D341Med (cell line): Measurements from ENCODE around the gene FANCF.
A peak's percentile ranks its signal among the peaks of the same experiment; 100 is the strongest.

Source experiments
- DNase-seq: peaks from one replicate; pipeline ENCODE4 v3.0.0; 2012; ENCODE audit warnings: low spot score

FANCF gene

DNA sequence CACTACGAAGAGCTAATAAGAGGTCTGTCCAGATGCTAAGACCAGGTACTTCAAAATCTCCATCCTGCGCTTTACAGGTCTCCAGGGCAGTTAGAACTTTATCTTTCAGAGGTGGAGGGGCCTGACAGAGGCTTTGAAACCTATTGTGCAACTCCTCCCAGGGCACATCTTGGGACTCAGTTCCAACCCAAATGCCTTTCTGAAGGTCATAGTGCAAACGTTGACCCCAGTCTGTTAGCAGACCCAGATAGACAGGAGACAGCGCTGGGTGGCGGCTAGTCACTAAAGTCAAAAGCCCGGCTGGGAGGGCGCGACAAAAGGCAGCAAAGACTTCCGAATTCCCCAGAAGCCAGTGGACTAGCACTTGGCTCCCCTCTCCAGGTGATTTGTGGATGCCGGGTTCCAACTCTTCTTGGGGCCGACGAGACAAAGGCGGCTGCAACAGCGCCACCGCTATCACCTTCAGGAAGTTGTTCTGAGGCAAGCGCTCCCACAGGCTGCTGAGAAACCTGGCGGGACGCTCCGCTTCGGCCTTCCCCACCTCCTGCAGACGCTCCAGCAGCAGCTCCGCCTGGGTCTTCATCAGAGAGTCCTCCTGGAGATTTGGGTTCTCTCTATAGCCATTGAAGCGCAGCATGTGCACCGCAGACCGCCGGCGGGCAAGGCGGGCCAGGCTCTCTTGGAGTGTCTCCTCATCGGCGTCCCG, 728 bp downstream of the FANCF start:
- peak; percentile 71 for DNase-seq

DNA sequence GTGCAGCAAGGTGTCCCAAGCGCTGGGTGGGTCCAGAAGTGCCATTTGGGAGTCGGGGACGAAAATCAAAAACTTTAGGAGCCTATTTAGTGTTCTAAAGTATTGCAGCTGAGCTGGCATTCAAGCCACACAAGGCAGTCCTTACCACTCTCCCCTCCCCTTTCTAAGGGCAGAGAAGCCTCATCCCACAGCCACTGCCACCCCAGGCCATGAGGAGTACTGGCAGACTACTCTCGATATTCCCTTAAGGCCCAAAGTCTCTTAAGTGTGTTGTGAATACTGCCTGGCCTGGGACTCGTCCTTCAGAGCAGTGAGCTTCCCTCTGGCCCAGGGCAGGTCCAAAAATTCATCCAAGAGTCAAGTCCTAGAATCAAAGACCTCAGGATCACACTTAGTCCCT, 7.8 kb downstream of the FANCF start:
- DNase-seq: no peak

DNA sequence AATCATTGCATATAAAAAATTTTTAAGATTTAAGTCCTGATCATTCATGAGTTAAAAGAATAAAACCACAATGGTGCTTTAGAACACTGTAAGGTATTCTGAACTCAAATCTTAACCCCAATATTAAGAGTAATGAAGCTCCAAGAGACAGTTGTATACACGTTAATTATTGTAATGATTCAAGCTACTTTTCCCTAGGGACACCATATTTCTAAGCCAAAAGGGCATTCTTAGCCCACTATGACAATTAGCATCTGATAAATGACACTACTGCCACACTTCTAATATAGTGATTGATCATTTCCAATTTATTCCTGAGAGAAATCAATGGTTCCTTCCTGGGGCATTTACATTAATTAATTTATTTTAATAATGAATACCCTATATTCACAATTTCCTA, 21.7 kb downstream of the FANCF start:
- no peak for DNase-seq

DNA sequence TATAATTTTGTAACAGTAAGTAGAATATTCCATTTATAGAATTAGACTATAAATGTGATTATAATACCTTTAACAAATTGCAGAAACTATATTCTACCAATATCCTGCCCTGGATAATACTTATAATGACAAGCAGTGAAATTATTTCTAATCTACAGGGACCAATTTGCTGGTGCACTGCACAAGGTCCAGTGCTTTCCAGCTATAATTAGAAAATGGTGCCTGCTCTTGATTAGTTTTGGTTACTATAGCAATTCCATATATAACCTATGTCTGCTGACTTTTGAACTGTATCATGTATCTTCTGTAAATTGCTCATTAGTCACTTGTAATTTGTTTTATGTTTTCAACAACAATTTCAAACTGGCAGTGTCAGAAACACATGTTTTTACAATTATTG, 23.1 kb downstream of the FANCF start:
- no peak for DNase-seq

DNA sequence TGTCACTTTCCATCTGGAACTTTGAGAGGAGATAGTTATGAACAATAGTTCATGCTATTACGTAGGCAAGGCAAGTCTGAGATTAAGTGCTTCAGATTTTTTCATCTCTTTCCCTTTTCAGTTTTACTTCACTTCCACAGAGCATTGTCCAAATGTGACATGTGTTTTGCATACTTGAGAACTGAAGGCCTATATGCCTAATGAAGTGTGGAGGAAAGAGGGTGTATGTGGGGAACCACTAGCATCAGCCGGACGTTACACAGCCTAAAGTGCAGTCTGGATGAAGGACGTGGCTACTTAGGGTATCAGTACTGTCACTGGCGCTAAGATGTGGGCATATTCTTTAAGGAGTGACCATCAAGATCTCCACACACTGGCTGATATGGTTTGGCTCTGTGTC, 26.2 kb downstream of the FANCF start:
- DNase-seq: no peak

DNA sequence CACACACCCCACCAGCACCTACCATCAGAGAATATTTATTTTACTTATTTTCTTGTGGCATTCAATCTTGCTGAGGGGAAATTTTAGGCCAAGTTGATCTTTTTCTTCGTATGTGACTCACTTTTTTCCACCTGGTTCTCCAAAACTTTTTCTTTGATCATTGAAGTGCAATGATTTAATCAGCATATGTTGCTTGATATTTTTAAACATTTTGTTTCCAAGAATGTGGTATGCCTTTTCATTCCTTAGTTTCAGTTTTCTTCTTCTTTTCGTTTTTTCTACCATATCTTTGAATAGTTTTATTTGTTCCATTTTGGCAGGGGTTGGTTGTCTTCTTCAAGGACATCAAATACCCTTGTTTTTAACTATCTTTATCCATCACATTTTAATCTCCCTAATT, 28.6 kb downstream of the FANCF start:
- DNase-seq: no peak

DNA sequence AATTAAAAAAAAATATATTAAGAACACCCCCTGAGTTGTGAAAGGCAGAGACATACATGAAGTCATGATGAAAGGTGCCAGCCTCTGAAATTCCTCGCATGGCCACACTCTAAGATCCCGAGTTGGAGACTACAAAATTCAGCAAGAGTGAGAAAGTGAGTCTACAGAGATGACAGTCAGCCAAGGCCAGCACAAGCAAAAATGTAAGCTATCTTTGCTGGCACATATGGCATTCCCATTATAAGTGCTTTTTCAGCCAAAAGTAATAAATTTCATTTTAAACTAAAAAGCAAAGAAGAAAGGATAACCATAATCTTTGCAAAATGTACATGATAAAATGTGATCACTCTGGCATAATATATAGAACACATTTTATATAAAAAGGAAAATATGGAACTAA, 40.6 kb downstream of the FANCF start:
- no peak for DNase-seq

DNA sequence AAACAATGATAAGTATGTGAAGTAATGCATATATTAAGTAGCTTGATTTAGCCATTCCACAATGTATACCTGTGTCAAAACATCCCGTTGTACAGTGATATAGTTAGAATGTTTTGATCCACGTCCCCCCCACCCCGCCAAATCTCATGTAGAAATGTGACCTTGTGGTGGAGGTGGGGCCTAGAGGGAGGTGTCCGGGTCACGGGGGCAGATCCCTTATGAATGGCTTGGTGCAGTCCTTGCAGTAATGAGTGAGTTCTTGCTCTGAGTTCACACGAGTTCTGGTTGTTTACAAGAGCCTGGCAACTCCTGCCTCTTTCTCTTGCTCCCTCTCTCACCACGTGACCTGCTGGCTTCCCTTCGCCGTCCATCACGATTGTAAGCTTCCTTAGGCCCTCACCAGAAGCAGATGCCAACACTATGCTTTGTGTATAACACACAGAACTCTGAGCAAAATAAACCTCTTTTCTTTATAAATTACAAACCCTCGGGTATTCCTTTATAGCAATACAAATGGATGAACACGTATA, 41.6 kb downstream of the FANCF start:
- no peak for DNase-seq

DNA sequence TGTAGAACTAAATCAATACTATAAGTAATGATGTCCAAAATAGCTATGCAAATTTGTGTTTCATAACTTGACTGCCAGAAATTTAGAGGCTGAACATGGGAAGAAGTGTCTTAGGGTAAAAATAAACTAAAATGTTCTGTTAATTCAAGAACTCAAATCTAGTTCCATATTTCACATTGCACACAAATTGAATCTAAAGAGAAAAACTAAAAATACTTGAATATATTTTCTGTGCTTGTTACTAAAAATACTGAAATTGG, 43.5 kb downstream of the FANCF start:
- no peak for DNase-seq

DNA sequence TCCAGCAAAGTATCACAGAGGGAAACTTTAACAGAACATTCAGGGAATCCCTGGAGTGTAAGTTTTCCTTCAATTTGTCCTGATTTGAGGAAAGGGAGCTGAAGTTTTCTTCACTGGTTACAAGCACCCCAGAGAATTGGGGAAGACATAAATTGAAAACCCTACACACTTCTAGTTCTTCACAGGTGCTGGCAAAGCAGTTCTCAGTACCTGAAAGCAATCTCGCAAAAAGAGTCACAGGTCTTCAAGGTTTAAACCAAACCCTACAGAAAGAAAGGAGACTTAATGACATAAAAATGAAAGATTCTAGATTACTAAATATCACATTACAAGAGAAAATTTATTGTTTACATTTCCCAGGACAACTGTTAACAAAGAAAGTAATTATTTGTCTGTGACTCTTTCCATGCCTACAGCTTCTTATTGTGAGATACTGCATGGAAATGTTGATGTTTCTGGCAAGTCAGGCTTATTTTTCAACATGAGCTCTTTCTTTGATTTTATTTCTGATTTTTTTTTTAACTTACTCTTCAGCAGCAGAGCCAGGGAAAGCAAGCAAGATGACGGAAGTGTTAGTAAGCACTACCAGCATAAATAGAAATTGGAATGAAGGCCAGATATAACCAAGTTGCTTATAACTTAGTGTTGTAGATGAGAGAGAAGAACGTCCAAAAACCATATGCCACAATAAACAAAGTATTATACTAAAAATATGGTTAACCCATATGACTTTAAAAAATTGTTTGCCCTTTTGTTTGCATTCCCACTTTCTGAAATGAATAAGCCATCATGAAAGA, 44.1 kb downstream of the FANCF start:
- DNase-seq: no peak

DNA sequence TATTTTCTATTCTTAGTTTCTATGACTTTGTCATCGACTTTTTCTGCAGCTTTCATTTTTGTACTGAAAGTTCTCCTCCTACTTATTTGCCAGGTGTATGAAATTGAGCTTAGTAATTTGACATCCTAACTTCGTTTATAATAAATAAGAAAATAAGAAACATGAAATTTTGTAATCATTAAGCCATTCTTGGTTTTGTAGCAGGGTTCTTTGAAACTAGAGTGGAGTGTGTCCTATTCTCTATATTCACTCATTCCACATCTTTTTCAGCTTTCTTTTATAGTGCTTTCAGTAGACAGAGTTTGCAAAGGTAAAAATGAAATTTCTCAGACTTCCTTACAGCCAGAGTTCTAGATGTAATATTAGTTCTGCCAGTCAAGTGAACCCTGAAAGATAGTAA, 47.8 kb downstream of the FANCF start:
- no peak for DNase-seq
